CD4-positive, CD25-positive, alpha-beta regulatory T cell (primary cell): ENCODE results near the gene TRHDE. TPM values are rescaled to one million over a fixed set of nuclear protein-coding genes. Genes with fewer than 3 reads are reported as not detected.

ENCODE experiments used
- ATAC-seq, 2 donors: fragments of 150-1000 bp; cut with Tn5 transposase; one replicate each; pipeline ENCODE4 v1.10.0; 2021; ENCODE audit warnings: low read depth in 2 of 2, moderate number of reproducible peaks in 2 of 2, moderate library complexity in 1 of 2
- DNase-seq, 3 donors: peaks; one replicate each; pipeline versions ENCODE4 v3.0.0 to v3.0.0-alpha.2; 2012 to 2022; ENCODE audit warnings: mixed read lengths in 1 of 3
- H3K27ac ChIP-seq: one replicate; pipeline ENCODE4 v1.7.0; 2013; ENCODE audit warnings: mild to moderate bottlenecking, low read length; ENCODE audit not compliant: insufficient read depth, poor library complexity, severe bottlenecking
- H3K27me3 ChIP-seq: one replicate; pipeline ENCODE4 v1.7.0; 2013; ENCODE audit warnings: low read length; ENCODE audit not compliant: control insufficient read depth, insufficient read depth
- H3K36me3 ChIP-seq: one replicate; pipeline ENCODE4 v1.7.0; 2013; ENCODE audit warnings: mild to moderate bottlenecking, low read length, moderate library complexity; ENCODE audit not compliant: control insufficient read depth, insufficient read depth
- H3K4me1 ChIP-seq: 2 replicates; pipeline ENCODE4 v1.7.0; 2013; ENCODE audit warnings: mild to moderate bottlenecking, low read length; ENCODE audit not compliant: insufficient read depth, control insufficient read depth, poor library complexity, severe bottlenecking
- H3K4me3 ChIP-seq: one replicate; pipeline ENCODE4 v1.7.0; 2013; ENCODE audit warnings: low read depth, mild to moderate bottlenecking, low read length, moderate library complexity
- H3K9me3 ChIP-seq, 2 experiments: 1 replicate in 1 of 2; 2 replicates in 1 of 2; pipeline ENCODE4 v1.7.0; 2013; ENCODE audit warnings: low read length in 2 of 2, mild to moderate bottlenecking in 1 of 2, moderate library complexity in 1 of 2; ENCODE audit not compliant: control insufficient read depth in 2 of 2
- H3K27ac Mint-ChIP-seq, 3 donors: one replicate each; pipeline ENCODE4 v1.8.0; 2020 to 2022; ENCODE audit warnings: mild to moderate bottlenecking in 3 of 3, mixed read lengths in 3 of 3, moderate library complexity in 2 of 3
- H3K27me3 Mint-ChIP-seq: one replicate; pipeline ENCODE4 v1.8.0; 2022; ENCODE audit warnings: mild to moderate bottlenecking, mixed read lengths
- H3K36me3 Mint-ChIP-seq: one replicate; pipeline ENCODE4 v1.8.0; 2020; ENCODE audit warnings: mixed read lengths
- H3K4me1 Mint-ChIP-seq, 4 donors: one replicate each; pipeline ENCODE4 v1.8.0; 2020 to 2022; ENCODE audit warnings: mixed read lengths in 4 of 4, mild to moderate bottlenecking in 1 of 4
- H3K4me3 Mint-ChIP-seq, 4 donors: one replicate each; pipeline ENCODE4 v1.8.0; 2020 to 2022; ENCODE audit warnings: mild to moderate bottlenecking in 4 of 4, mixed read lengths in 4 of 4, moderate library complexity in 3 of 4
- H3K9me3 Mint-ChIP-seq, 7 donors: one replicate each; pipeline ENCODE4 v1.8.0; 2020 to 2022; ENCODE audit warnings: mixed read lengths in 7 of 7, mild to moderate bottlenecking in 3 of 7, moderate library complexity in 2 of 7
- polyA plus RNA-seq, 4 donors: library from polyadenylated mRNA; unstranded; fragments of 300-500 nt; fragmentation: Illumina TruSeq; gene quantifications; one replicate each; pipeline ENCODE4 v1.2.3, GENCODE V29; 2021
- total RNA-seq: library from RNA; stranded (reverse); gene quantifications from one replicate; pipeline ENCODE4 v1.2.3, GENCODE V29; 2022

Gene TRHDE
- total and polyA plus RNA-seq, 5 donors from 2014 or later: not detected

- Mint-ChIP-seq H3K9me3 (peaks cover 0 to 4% (median 1%) of the 10 kb centered on the region in 7 donors), H3K27ac (no peak overlapping the region), H3K4me1 (no peaks in the 10 kb centered on the region), H3K36me3 (no peaks in the 10 kb centered on the region), H3K4me3 (no peak overlapping the region), H3K27me3 (no peaks in the 10 kb centered on the region)
- Histone ChIP-seq H3K27me3 (no peaks in the 10 kb centered on the region), H3K9me3 (no peaks in the 10 kb centered on the region), H3K4me1 (no peaks in the 10 kb centered on the region), H3K36me3 (no peaks in the 10 kb centered on the region), H3K27ac (no peak overlapping the region), H3K4me3 (no peak overlapping the region)
- no peak for DNase-seq
- no peak for ATAC-seq
Observed at GRCh38 chr12:72359416-72359815, 87.2 kb downstream of the TRHDE start.

- no peak overlapping the region for H3K27ac ChIP-seq
- Mint-ChIP-seq H3K27ac (no peak overlapping the region), H3K4me1 (no peaks in the 10 kb centered on the region), H3K36me3 (no peaks in the 10 kb centered on the region), H3K27me3 (no peaks in the 10 kb centered on the region), H3K9me3 (peaks cover 0 to 6% (median 1%) of the 10 kb centered on the region in 7 donors), H3K4me3 (no peak overlapping the region)
- ATAC-seq (no peak), DNase-seq (no peak)
- H3K9me3 ChIP-seq: no peaks in the 10 kb centered on the region
- H3K4me3 ChIP-seq: no peak overlapping the region
- H3K36me3 ChIP-seq: no peaks in the 10 kb centered on the region
- no peaks in the 10 kb centered on the region for H3K27me3 ChIP-seq
- H3K4me1 ChIP-seq: no peaks in the 10 kb centered on the region
Observed at GRCh38 chr12:72365151-72365550, 93.0 kb downstream of the TRHDE start.

DNA sequence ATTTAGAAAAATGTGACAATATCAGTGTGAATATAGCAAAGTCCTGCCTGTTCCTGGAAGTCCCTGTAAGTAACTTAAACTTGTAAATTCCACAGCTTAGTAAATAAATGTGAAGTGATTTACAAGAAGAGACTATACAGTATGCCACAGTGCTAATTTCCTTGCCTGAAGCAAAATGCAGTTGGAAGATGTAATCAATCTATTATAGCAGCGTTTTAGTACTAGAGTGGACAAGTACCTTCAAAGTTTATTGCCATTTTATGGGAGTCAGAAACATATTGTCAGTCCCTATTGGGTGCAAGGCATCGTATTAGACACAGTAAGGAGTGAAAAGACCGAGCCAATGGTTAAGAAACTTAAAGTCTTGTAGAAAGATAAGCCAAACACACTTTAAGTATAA lies 94.1 kb downstream of the TRHDE start:
- Mint-ChIP-seq H3K27ac (no peak overlapping the region), H3K4me3 (no peak overlapping the region), H3K27me3 (no peaks in the 10 kb centered on the region), H3K4me1 (no peaks in the 10 kb centered on the region), H3K9me3 (peaks cover 0 to 6% (median 0%) of the 10 kb centered on the region in 7 donors), H3K36me3 (no peaks in the 10 kb centered on the region)
- Histone ChIP-seq H3K27me3 (no peaks in the 10 kb centered on the region), H3K9me3 (no peaks in the 10 kb centered on the region), H3K4me3 (no peak overlapping the region), H3K4me1 (no peaks in the 10 kb centered on the region), H3K36me3 (no peaks in the 10 kb centered on the region), H3K27ac (no peak overlapping the region)
- ATAC-seq: no peak
- DNase-seq: no peak

DNA sequence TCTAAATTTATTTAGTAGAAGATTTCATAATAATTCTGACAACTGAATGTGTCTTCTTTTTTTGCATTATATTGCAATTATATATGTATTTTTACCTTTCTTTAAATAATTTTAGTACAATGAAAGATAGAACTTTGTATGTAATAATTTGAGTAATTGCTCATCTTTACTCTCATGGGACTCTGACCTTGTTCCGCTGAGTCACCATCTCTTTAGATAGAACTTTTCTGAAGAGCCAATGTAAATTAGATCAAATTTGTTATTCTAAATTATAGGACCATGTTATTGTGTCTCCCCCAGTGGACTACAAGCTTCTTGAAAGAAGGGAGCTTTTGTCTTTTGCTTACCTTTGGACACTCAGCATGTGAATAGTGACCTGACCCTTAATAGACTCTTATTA lies 96.1 kb downstream of the TRHDE start:
- Mint-ChIP-seq H3K4me3 (no peak overlapping the region), H3K4me1 (no peaks in the 10 kb centered on the region), H3K36me3 (no peaks in the 10 kb centered on the region), H3K9me3 (peaks cover 0 to 6% (median 3%) of the 10 kb centered on the region in 7 donors), H3K27ac (no peak overlapping the region), H3K27me3 (no peaks in the 10 kb centered on the region)
- H3K27me3 ChIP-seq: no peaks in the 10 kb centered on the region
- H3K4me1 ChIP-seq: no peaks in the 10 kb centered on the region
- H3K36me3 ChIP-seq: no peaks in the 10 kb centered on the region
- H3K4me3 ChIP-seq: no peak overlapping the region
- no peak overlapping the region for H3K27ac ChIP-seq
- ATAC-seq (no peak), DNase-seq (no peak)
- no peaks in the 10 kb centered on the region for H3K9me3 ChIP-seq

DNA sequence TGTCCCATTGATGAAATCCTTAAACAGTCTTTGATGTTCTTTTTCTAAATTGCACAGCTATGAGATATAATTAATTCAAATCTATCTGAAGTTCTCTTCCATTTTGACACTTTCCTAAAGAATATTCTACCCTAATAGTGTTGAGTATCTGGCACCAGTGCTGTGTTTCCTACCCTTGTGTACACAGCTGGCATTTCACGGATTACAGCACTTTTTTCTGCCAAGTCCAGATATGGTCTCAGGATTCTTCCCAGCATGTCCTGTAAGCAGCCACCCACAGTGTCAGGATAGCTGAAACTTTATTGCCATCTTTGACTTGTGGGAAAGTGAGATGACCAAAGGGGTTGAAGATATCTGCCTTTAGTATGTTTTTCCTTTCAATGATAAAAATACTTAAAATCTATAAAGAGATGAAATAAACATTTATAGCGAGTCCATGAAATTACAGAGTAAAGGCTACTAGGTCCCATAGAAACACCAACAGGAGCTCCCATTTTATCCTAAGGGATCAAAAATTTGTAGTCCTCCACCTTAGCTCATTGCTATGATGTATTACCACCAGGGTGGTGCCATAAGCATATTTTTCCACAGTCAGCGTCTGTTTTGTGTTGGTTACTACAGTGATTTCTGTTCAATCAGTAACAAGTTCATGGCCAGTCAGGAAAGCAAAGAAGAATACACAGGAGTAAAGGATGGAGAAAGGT lies 96.7 kb downstream of the TRHDE start:
- Mint-ChIP-seq H3K4me1 (no peaks in the 10 kb centered on the region), H3K4me3 (no peak overlapping the region), H3K27me3 (no peaks in the 10 kb centered on the region), H3K27ac (no peak overlapping the region), H3K36me3 (no peaks in the 10 kb centered on the region), H3K9me3 (peaks cover 0 to 6% (median 3%) of the 10 kb centered on the region in 7 donors)
- Histone ChIP-seq H3K27me3 (no peaks in the 10 kb centered on the region), H3K4me3 (no peak overlapping the region), H3K36me3 (no peaks in the 10 kb centered on the region), H3K4me1 (no peaks in the 10 kb centered on the region), H3K9me3 (peaks cover 0 to 4% of the 10 kb centered on the region in 2 experiments), H3K27ac (no peak overlapping the region)
- no peak for ATAC-seq
- DNase-seq: no peak

DNA sequence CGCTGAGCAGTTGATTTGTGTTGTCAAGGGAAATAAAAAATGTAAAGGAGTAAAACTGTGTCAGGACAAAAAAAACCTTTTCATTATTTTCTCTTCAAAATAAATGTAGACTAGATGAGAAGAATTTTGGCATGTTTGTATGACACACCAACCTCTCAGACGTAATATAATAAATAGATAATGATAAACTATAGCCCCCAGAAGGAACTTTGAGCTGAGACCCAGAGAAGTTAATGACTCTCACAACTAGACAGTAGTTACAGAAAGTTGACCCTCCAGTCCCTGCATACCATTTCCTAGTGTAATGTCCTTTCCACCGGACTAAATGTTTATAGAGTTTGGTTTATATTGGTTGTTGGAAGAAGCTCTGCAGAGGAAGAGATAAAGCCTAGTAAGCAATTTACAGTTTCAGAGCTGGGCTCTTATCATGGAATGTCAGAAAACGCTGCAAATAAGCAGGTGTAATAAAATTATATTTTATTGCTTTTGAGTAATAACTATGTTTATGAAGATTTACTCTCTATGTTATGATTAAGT lies 97.3 kb downstream of the TRHDE start:
- H3K4me3 Mint-ChIP-seq: no peak overlapping the region
- Histone ChIP-seq H3K9me3 (peaks cover 0 to 4% of the 10 kb centered on the region in 2 experiments), H3K36me3 (no peaks in the 10 kb centered on the region), H3K4me1 (no peaks in the 10 kb centered on the region), H3K4me3 (no peak overlapping the region), H3K27me3 (no peaks in the 10 kb centered on the region), H3K27ac (no peak overlapping the region)
- peaks cover 0 to 6% (median 3%) of the 10 kb centered on the region in 7 donors for H3K9me3 Mint-ChIP-seq
- ATAC-seq: no peak
- no peak for DNase-seq
- H3K27ac Mint-ChIP-seq: no peak overlapping the region
- H3K27me3 Mint-ChIP-seq: no peaks in the 10 kb centered on the region
- no peaks in the 10 kb centered on the region for H3K36me3 Mint-ChIP-seq
- H3K4me1 Mint-ChIP-seq: no peaks in the 10 kb centered on the region

- ATAC-seq: no peak
- Mint-ChIP-seq H3K4me3 (no peak overlapping the region), H3K27ac (no peak overlapping the region), H3K4me1 (no peaks in the 10 kb centered on the region), H3K9me3 (peaks cover 0 to 15% (median 7%) of the 10 kb centered on the region in 7 donors), H3K36me3 (no peaks in the 10 kb centered on the region), H3K27me3 (no peaks in the 10 kb centered on the region)
- Histone ChIP-seq H3K4me3 (no peak overlapping the region), H3K27me3 (no peaks in the 10 kb centered on the region), H3K4me1 (no peaks in the 10 kb centered on the region), H3K9me3 (no peaks in the 10 kb centered on the region), H3K36me3 (no peaks in the 10 kb centered on the region), H3K27ac (no peak overlapping the region)
- no peak for DNase-seq
Observed at GRCh38 chr12:72380441-72380840, 108.3 kb downstream of the TRHDE start.

DNA sequence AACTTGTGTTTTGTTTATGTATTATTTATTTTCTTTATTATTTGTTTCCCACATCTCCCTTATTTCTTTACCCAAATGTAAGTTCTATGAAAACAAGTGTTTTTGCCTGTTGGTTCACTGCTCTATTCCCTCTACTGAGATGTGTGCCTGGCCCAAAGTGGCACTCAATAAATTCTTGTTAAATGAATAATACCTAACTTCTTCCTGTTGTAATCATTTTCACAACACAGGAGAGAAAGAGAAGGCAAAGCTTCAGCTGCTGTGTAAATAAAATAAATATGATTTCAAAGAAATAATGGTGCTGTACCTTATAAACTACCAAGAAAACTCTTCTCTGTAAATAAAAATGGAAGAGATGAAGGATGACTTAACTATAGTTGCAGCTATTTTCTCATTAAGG lies 116.2 kb downstream of the TRHDE start:
- peaks cover 1 to 23% (median 6%) of the 10 kb centered on the region in 7 donors for H3K9me3 Mint-ChIP-seq
- ATAC-seq: no peak
- H3K27ac ChIP-seq: no peak overlapping the region
- H3K27me3 ChIP-seq: no peaks in the 10 kb centered on the region
- DNase-seq: no peak
- no peaks in the 10 kb centered on the region for H3K4me1 ChIP-seq
- no peaks in the 10 kb centered on the region for H3K27me3 Mint-ChIP-seq
- H3K27ac Mint-ChIP-seq: no peak overlapping the region
- H3K4me3 ChIP-seq: no peak overlapping the region
- no peaks in the 10 kb centered on the region for H3K4me1 Mint-ChIP-seq
- no peak overlapping the region for H3K4me3 Mint-ChIP-seq
- H3K36me3 Mint-ChIP-seq: no peaks in the 10 kb centered on the region
- H3K36me3 ChIP-seq: no peaks in the 10 kb centered on the region
- peaks cover 0 to 4% of the 10 kb centered on the region in 2 experiments for H3K9me3 ChIP-seq
